ENCODE measurements around the gene ATG16L1. TPM values are rescaled to one million over a fixed set of nuclear protein-coding genes. Genes with fewer than 3 reads are reported as not detected.

Gene ATG16L1
- total RNA-seq, 1 donor from 2014 or later, result 20.9 TPM

DNA sequence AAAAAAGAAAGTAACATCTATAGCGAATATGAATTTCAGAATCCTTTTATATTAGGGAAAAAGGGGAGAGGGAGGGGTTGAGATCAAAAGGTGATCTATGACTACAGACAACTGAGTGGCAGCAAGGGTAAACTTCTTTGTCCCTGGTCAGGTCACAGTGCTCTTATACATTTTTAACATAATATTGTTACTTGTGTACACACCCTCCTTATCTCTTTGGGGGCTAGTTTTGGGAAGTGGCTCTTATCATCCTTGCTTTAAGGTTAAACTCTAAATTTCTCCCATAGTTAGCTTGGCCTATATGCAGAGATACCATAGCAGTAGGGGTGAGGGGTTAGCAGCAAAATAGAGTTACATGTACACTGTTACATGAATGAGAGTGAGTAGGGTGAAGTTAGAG lies 31.6 kb upstream of the ATG16L1 start:
- no peak for DNase-seq (ENCODE audit: extremely low spot score, unreplicated experiment)
- no peak overlapping the region for H3K4me3 Mint-ChIP-seq (ENCODE audit: unreplicated experiment)
- TF ChIP-seq, protein P1, sequence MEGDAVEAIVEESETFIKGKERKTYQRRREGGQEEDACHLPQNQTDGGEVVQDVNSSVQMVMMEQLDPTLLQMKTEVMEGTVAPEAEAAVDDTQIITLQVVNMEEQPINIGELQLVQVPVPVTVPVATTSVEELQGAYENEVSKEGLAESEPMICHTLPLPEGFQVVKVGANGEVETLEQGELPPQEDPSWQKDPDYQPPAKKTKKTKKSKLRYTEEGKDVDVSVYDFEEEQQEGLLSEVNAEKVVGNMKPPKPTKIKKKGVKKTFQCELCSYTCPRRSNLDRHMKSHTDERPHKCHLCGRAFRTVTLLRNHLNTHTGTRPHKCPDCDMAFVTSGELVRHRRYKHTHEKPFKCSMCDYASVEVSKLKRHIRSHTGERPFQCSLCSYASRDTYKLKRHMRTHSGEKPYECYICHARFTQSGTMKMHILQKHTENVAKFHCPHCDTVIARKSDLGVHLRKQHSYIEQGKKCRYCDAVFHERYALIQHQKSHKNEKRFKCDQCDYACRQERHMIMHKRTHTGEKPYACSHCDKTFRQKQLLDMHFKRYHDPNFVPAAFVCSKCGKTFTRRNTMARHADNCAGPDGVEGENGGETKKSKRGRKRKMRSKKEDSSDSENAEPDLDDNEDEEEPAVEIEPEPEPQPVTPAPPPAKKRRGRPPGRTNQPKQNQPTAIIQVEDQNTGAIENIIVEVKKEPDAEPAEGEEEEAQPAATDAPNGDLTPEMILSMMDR (IDR thresholded peaks at IDR 0.05), result no peak
- no peaks in the 10 kb centered on the region for H3K4me1 Mint-ChIP-seq (ENCODE audit: unreplicated experiment)
- H3K36me3 Mint-ChIP-seq (ENCODE audit: unreplicated experiment), result peaks cover 2% of the 10 kb centered on the region
- no peak overlapping the region for H3K27ac Mint-ChIP-seq (ENCODE audit: unreplicated experiment)
- H3K27me3 Mint-ChIP-seq (ENCODE audit: unreplicated experiment), result peaks cover 19% of the 10 kb centered on the region
- H3K9me3 Mint-ChIP-seq (ENCODE audit: unreplicated experiment), result no peaks in the 10 kb centered on the region

DNA sequence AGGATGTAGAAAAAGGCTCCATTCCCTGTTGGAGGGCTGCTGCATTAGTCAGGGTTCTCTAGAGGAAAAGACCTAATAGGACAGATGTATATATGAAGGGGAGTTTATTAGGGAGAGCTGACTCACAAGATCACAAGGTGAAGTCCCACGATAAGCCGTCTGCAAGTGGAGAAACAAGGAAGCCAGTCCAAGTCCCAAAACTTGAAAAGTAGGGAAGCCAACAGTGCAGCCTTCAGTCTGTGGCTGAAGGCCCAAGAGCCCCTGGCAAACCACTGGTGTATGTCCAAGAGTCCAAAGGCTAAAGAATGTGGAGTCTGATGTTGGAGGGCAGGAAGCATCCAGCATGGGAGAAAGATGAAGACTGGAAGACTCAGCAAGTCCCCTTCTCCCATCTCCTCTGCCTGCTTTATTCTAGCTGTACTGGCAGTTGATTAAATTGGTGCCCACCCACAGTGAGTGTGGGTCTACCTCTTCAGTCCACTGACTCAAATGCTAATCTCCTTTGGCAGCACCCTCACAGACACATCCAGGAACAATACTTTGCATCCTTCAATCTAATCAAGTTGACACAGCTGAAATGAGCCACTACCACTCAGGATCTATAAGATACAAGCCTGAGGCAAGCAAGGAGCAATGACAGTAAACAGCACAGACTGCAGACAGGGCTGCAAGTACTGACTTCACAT lies 30.0 kb upstream of the ATG16L1 start:
- Mint-ChIP-seq H3K27ac (ENCODE audit: unreplicated experiment) (no peak overlapping the region), H3K4me1 (ENCODE audit: unreplicated experiment) (no peaks in the 10 kb centered on the region), H3K4me3 (ENCODE audit: unreplicated experiment) (no peak overlapping the region), H3K27me3 (ENCODE audit: unreplicated experiment) (peaks cover 31% of the 10 kb centered on the region), H3K9me3 (ENCODE audit: unreplicated experiment) (no peaks in the 10 kb centered on the region), H3K36me3 (ENCODE audit: unreplicated experiment) (peaks cover 2% of the 10 kb centered on the region)
- no peak for DNase-seq (ENCODE audit: extremely low spot score, unreplicated experiment)
- TF ChIP-seq, protein P1 (IDR thresholded peaks at IDR 0.05), result no peak

DNA sequence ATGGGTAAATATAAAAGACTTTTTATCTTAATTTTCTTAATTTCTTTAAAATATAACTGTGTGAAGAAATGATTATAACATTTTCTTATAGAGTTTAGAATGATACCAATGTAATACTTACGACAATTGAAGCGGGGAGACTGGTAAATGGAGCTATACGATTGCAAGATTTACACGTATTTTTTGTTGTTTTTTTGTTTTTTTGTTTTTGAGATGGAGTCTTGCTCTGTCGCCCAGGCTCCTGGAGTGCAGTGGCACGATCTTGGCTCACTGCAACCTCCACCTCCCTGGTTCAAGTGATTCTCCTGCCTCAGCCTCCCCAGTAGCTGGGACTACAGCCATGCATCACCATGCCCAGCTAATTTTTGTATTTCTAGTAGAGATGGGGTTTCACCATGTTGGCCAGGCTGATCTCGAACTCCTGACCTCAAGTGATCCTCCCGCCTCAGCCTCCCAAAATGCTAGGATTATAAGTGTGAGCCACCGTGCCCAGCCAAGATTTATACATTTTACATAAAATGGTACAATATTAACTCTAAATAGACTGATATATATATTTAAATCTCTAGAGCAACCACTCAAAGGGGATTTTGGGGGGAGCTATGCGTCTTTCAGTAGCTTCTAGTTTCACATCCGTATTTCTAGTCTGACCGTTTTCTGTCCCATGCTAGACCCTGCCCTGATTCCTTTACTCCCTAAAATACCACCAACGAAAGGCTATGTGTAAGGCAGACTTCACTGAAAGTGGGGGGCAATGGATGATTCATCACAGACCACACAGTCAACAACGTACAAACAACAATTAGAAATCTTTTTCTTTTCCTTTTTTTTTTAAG lies 28.2 kb upstream of the ATG16L1 start:
- H3K27me3 Mint-ChIP-seq (ENCODE audit: unreplicated experiment), result peaks cover 38% of the 10 kb centered on the region

DNA sequence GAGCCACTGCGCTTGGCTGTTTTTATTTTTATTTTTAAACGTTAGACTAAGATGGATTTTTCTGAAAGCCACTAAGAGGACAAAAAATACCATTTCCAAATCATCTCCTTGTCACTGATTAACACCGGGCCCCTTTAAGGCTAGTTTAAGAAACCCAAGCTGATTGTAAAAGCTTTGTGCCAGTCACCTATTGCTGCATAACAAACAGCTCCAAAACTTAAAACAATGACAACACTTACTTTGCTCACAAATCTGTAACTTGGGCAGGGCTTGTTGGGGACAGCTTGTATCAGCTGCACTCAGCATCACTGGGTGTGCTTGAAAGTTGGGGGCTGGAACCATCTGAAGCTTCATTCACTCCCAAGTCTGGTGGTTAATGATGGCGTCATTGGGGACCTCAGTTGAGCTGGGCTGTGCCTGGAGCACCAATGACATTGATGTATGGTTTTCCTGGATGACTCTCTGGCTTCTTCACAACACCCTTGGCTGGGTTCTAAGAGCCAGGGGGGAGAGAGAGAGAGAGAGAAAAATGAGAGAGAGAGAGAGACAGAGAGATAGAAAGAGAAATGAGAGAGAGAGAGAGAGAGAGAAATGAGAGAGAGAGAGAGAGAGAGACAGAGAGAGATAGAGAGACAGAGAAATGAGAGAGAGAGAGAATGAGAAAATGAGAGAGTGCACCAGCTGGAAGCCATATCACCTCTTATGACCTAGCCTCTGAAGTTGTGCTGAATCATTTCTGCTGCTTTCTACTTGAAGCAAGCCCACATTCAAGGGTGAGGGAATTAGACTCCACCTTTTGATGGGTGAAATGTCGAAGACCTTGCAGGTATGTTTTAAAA lies 26.0 kb upstream of the ATG16L1 start:
- no peak overlapping the region for H3K27ac Mint-ChIP-seq (ENCODE audit: unreplicated experiment)
- no peak for DNase-seq (ENCODE audit: extremely low spot score, unreplicated experiment)
- H3K4me3 Mint-ChIP-seq (ENCODE audit: unreplicated experiment), result no peak overlapping the region
- no peaks in the 10 kb centered on the region for H3K9me3 Mint-ChIP-seq (ENCODE audit: unreplicated experiment)
- no peaks in the 10 kb centered on the region for H3K36me3 Mint-ChIP-seq (ENCODE audit: unreplicated experiment)
- peaks cover 50% of the 10 kb centered on the region for H3K27me3 Mint-ChIP-seq (ENCODE audit: unreplicated experiment)
- TF ChIP-seq, protein P1 (IDR thresholded peaks at IDR 0.05), result no peak
- H3K4me1 Mint-ChIP-seq (ENCODE audit: unreplicated experiment), result no peaks in the 10 kb centered on the region

More for the DNA sequence above, 28.2 kb upstream of the ATG16L1 start:
- no peak for DNase-seq (ENCODE audit: extremely low spot score, unreplicated experiment)
- peaks cover 2% of the 10 kb centered on the region for H3K36me3 Mint-ChIP-seq (ENCODE audit: unreplicated experiment)
- no peak overlapping the region for H3K4me3 Mint-ChIP-seq (ENCODE audit: unreplicated experiment)
- H3K27ac Mint-ChIP-seq (ENCODE audit: unreplicated experiment), result no peak overlapping the region
- TF ChIP-seq, protein P1 (IDR thresholded peaks at IDR 0.05), result no peak
- H3K4me1 Mint-ChIP-seq (ENCODE audit: unreplicated experiment), result no peaks in the 10 kb centered on the region
- no peaks in the 10 kb centered on the region for H3K9me3 Mint-ChIP-seq (ENCODE audit: unreplicated experiment)
